Stimulated activated naive CD4-positive, alpha-beta T cell (primary cell): ENCODE data around the gene SV2B.

ENCODE experiments used
- DNase-seq, 6 experiments: peaks; one replicate each; lab custom pipeline; 2025; lab: John Stamatoyannopoulos, UW

SV2B gene

GRCh38 chr15:91193378-91193720 is 93.3 kb downstream of the SV2B start:
- no peak for DNase-seq

DNA sequence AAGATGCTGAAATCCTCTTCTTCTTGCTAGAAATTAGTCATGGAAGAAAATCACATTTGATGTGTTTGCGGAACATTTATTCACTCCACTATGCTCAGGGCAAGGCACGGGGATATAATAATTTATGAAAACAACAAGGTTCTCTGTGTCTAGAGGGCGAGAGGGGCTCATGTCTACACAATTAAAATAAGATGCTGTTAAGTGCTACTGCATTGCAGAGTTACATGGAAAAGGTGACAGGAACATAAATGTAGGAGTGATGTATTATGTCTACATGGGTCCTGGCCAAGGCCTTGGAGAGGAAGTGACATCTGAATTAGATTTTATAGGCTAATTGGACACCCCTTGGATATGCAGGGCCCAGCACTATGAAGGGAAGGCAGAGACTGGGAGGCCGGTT is 96.1 kb downstream of the SV2B start:
- no peak for DNase-seq

DNA sequence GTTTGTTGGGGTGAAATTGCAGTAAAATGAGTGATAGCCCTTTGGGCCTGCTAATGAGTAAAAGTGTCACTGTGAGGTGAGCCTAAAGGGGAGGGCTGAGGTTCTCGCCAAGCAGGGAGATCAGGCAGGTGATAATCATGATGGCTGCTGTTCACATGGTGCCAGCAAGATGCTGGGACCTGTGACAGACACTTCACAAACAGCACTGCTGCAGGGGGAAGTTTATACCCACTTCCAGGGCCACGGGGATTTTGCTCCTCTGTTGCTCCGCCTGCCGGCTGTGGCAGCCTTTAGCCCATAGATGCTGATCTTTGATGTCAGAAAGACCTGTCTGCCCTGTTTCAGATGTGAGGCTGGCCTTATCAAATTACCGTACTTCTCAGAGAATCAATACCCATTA is 96.7 kb downstream of the SV2B start:
- DNase-seq: no peak

DNA sequence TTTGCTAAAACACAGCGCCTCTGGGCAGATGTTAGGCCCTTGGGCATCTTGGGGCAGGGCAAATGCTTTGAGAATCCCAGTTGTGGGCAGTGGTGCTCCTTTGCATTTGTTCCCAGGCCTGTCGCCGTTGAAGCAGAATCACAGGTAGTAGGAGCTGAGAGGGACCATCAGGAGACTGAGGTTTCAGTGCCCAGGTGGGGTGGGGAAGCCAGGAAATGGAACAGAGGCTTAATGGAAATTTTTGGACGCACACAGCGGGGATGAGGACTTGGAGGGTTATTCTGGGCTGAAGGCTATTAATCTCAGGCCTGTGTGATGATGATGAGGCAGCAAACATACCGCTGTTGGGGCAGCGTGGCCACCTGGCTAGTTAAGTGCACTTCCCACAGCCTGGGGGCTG is 99.5 kb downstream of the SV2B start:
- DNase-seq: no peak

DNA sequence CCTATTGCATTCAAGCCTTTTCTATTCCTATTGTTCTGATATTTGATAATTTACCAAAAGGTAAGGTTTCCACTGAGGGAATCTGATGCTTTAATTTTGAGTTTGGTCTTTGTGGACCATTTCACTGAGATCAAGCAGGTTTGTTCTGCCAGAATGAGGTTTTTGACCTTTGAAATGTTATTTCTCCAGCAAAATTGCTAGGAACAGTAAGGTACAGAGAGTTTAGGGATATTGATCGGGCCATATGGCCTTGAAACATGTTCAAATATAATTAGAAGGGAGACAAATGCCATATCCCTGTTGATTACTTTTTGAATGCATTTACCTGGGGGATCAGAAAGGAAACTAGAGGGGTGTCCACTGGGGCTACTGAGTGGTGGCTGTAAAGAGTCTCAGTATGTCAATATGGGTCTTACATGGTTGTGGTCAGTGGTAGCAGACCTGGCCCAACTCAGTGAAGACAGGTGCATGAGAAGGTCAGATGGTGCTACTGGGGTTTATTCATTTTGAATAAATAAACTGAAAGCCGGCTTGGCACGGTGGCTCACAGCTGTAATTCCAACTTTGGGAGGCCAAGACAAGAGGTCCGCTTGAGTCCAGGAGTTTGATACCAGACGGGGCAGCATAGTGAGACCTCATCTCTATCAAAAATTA is 100.2 kb downstream of the SV2B start:
- DNase-seq: no peak

- DNase-seq: no peak
Measured at GRCh38 chr15:91202510-91203102, 102.5 kb downstream of the SV2B start.

GRCh38 chr15:91203619-91204203 is 103.7 kb downstream of the SV2B start:
- DNase-seq: no peak

GRCh38 chr15:91208371-91208770 is 108.3 kb downstream of the SV2B start:
- DNase-seq: no peak

DNA sequence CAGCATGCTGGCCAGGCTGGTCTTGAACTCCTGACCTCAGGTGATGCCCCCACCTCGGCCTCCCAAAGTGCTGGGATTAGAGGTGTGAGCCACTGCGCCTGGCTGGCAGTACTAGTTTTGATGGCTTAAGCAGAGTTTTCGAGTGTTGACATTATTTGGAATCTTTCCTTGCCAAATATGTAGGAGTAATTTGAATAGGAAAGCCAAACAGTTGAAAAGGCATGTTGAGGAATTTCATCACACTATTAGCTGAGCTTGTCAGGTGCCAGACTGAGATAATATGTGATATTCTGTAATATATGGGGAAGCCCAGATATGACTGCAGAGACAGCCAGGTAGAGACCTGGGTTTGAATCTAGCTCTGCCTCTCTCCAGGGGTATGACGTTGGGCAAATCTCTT is 109.3 kb downstream of the SV2B start:
- DNase-seq: no peak

- DNase-seq: no peak
Measured at GRCh38 chr15:91209726-91210125, 109.7 kb downstream of the SV2B start.

DNA sequence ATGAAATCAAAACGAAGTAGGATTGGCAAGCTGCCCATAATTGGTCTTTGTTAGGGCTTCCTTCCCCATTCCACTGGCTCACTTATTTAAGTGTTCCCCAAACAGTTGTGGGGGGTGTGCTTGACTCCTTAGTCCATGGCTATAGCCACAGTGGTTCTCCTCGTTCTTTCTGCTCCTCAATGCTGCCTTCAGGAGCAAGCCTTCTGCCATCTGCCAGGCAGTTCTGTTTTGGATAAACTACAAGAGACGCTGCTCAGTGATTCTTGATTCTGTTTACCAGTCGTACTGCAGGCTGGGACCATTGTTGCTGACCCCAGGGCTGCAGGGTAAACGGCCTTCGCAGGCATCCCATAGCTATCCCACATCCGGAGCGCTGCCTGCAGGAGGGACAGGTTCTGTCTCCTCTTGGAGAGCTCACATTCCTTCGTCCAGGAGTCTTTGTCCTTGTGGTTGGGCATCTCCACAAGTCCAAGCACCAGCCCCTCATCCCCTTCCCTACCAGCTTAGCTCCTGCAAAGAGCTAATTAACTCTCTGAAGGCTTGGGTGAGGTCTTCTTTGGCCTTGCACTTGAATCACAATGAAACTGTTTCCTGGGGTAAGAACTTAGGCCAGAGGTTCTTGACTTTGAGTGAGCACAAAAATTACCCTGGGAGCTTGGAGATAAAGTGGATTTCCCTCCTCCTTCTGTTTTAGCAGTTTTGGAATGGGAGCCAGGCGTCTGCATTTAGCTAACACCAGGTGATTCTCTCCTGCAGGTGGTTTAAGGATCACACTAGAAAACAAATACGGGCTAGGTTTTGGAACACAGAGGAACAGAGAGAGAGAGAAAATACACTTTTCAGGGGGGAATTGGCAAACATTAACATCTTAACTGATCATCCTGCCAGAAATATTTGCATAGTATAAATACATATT is 114.9 kb downstream of the SV2B start:
- no peak for DNase-seq

DNA sequence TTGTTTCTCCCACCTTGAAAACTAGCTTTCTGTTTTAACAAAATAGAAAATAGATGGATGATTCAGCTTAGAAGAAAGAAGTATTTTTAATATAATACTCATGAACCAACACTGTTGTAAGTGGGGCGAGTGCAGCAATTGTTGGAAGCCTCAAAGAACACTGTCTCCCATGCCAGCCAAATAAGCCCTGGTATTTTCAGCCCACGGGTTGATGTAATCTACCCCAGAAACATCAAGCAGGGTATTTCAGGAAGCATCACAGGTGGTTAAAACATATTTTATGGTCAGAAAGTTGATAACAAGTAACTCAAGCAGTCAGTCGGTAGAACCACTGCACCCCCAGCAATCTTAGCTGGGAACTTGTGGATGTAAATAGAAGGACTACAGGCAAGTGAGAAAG is 115.9 kb downstream of the SV2B start:
- no peak for DNase-seq

DNA sequence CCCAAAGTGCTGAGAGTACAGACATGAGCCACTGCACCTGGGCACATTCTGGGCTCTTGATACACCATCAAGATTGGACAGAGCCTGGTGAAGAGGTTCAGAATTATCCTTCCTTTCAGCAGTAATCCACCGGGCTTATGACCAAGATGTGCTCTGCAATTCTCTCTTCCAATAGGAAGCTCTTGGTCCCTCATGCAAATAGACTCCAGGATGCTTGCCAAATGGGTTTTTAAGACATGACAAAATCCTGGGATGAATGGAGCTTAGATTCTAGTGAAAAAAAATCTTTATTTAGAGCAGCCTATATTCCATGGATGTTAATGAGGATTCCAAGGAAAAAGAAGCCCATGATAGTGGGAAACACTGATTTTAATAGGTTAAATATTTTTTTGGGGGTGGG is 119.1 kb downstream of the SV2B start:
- DNase-seq: no peak

GRCh38 chr15:91222052-91222451 is 122.0 kb downstream of the SV2B start:
- DNase-seq: no peak

GRCh38 chr15:91223863-91224262 is 123.8 kb downstream of the SV2B start:
- DNase-seq: no peak

GRCh38 chr15:91224755-91225380 is 124.8 kb downstream of the SV2B start:
- DNase-seq: peak in 1 of 6 experiments; percentile 8

GRCh38 chr15:91225741-91226140 is 125.7 kb downstream of the SV2B start:
- DNase-seq: no peak

DNA sequence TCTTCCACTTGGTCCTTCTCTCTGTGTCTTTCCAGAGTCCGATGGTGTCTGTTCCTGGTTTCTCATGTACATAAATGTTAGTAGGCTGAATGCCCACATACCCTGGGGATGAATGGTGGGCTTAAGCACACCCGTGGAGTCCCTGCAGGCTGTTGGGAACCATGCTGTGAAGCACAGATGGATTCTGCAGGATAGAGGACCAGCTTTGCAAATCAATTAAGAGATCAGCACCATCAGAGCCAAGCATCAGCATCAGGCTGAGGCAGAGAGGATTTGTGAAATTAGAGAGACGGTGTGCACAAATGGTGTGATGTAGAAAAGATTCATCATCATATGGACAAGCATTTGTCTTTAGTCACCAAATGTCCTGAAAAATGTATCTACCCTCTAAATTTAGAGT is 127.1 kb downstream of the SV2B start:
- DNase-seq: no peak

DNA sequence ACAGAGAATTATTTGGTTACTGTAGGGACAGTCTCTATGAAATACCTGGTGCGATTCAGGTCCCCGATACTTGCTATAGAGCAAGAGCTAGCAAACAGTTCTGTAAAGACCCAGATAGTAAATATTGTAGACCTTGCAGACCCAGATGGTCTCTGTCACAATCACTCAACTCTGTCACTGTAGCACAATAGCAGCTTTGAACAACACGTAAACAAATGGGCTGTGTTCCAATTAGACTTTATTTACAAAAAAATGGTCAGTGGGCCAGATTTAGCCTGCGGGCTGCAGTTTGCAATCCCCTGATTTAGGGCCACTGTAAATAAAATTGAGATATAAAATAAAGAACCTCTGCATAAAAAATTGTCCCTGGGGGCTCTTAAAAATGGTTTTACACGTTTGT is 127.7 kb downstream of the SV2B start:
- DNase-seq: no peak

DNA sequence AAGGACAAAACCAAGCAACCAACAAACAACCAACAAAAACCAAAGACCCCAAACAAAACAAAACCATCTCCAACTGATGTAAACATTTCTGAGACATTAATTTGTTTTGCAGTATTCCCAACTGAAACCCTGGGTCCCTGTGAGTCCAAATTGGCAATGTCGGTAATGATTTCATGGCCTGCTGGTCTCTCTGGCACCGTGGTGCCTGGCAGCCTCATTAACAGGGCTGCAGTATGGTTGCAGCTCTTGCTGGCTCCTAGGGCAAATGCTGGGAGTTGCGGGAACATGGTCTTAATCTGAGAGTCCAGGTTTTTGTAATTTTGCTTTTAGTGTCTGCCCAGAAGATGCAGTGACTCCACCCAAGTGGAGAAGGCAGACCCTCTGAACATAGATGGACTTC is 128.3 kb downstream of the SV2B start:
- no peak for DNase-seq

DNA sequence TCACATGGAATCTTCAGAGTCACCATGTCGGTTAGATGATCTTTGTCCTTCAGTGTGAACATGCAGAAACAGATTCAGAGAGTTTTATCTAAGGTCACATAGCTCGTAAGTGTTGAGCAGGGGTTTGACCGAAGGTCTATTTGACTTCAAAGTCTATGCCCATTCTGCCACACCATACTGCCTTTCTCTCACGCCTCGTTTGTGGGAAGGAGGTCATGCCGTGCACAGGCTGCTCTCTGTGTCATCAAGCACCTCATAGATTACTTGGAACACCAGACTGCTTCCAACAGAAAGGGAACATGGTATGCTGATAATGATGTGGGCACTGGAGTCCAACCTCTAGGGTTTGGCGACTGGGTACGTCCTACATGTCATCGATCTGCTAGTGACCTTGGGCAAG is 128.8 kb downstream of the SV2B start:
- DNase-seq: no peak

- no peak for DNase-seq
Measured at GRCh38 chr15:91231703-91232102, 131.6 kb downstream of the SV2B start.
